HepG2 (cell line): ENCODE measurements around the gene GPM6B.

Experiments
- AHR ChIP-seq: IDR thresholded peaks from 2 replicates; pipeline ENCODE4 v1.6.1; 2018; ENCODE audit warnings: missing genetic modification reagents, missing compliant biosample characterization
- ASH2L ChIP-seq: fragments of 300-600, 200-600 bp; sonication (generic); IDR thresholded peaks from 2 replicates; pipeline ENCODE4 v1.7.0; 2017; ENCODE audit warnings: low read depth, mild to moderate bottlenecking, moderate library complexity, mixed read lengths, low read length; ENCODE audit not compliant: insufficient read length
- CHD4 ChIP-seq: fragments of 200-600 bp; sonication (generic); IDR thresholded peaks from 2 replicates; pipeline ENCODE4 v1.7.0; 2017; ENCODE audit warnings: mild to moderate bottlenecking, low read length, borderline replicate concordance
- FOXJ3 ChIP-seq: sonication (generic); formaldehyde crosslinking; IDR thresholded peaks from 2 replicates; pipeline ENCODE4 v1.4.0; 2020; ENCODE audit warnings: missing genetic modification reagents, mild to moderate bottlenecking, borderline replicate concordance
- MIER3 ChIP-seq: IDR thresholded peaks from 2 replicates; pipeline ENCODE4 v1.6.1; 2016; ENCODE audit warnings: missing compliant biosample characterization, borderline replicate concordance
- POLR2A ChIP-seq, 2 experiments: IDR thresholded peaks; 2 replicates each; pipeline ENCODE4 v1.6.1; 2011; ENCODE audit warnings: low read depth in 2 of 2, low read length in 2 of 2, mild to moderate bottlenecking in 1 of 2, moderate library complexity in 1 of 2; ENCODE audit not compliant: insufficient read depth in 1 of 2
- WIZ ChIP-seq: sonication (generic); formaldehyde crosslinking; IDR thresholded peaks from 2 replicates; pipeline ENCODE4 v1.5.1; 2020; ENCODE audit warnings: mild to moderate bottlenecking, missing genetic modification reagents
- YY1 ChIP-seq: IDR thresholded peaks from 2 replicates; pipeline ENCODE4 v1.6.1; 2011; ENCODE audit warnings: low read length, low read depth, moderate library complexity, mild to moderate bottlenecking; ENCODE audit not compliant: insufficient read depth, insufficient replicate concordance
- ZNF484 ChIP-seq: sonication (generic); formaldehyde crosslinking; IDR thresholded peaks from 2 replicates; pipeline ENCODE4 v1.5.1; 2020; ENCODE audit warnings: mild to moderate bottlenecking, low read depth, missing genetic modification reagents, borderline replicate concordance
- TF ChIP-seq, protein P1 (sequence below): IDR thresholded peaks from 2 replicates; pipeline ENCODE4 v1.6.1; 2016; ENCODE audit warnings: low read depth, control low read depth
- TF ChIP-seq, protein P2 (sequence below), 2 experiments: IDR thresholded peaks; 2 replicates each; pipeline ENCODE4 v1.6.1; 2011 to 2012; ENCODE audit warnings: low read length in 2 of 2, borderline replicate concordance in 1 of 2, low read depth in 1 of 2, mild to moderate bottlenecking in 1 of 2, moderate library complexity in 1 of 2

DNA sequence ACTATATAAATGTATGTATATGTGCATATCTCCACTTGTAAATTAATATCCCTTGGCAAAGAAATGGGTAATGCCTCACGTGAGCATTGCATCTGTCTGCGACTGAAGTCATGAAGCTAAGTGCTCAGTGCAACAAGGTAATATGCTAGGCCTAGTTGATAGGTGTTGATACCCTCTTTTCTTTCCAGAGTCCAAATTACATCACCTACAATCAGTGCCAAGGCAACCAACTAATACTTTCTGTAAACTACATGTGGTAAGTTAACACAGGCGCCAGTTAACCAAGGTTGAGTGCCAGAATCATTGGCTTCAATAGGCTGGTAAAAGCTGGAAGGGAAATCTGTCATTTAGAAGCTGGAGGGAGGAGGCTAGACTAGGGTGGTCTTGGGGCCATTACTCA is 41.1 kb downstream of the GPM6B start:
- TF ChIP-seq CHD4 (no peak), WIZ (CRISPR knock-in tag) (no peak), MIER3 (CRISPR knock-in tag) (no peak), AHR (CRISPR knock-in tag) (no peak), POLR2A (IDR thresholded peaks at IDR 0.05; ENCODE audit: insufficient read depth in 1 of 2, low read depth in 2 of 2, low read length in 2 of 2) (no peak), FOXJ3 (no peak), ASH2L (no peak), YY1 (no peak), ZNF484 (CRISPR knock-in tag) (no peak)
- TF ChIP-seq, protein P1, sequence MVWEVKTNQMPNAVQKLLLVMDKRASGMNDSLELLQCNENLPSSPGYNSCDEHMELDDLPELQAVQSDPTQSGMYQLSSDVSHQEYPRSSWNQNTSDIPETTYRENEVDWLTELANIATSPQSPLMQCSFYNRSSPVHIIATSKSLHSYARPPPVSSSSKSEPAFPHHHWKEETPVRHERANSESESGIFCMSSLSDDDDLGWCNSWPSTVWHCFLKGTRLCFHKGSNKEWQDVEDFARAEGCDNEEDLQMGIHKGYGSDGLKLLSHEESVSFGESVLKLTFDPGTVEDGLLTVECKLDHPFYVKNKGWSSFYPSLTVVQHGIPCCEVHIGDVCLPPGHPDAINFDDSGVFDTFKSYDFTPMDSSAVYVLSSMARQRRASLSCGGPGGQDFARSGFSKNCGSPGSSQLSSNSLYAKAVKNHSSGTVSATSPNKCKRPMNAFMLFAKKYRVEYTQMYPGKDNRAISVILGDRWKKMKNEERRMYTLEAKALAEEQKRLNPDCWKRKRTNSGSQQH (CRISPR knock-in tag): no peak
- TF ChIP-seq, protein P2, sequence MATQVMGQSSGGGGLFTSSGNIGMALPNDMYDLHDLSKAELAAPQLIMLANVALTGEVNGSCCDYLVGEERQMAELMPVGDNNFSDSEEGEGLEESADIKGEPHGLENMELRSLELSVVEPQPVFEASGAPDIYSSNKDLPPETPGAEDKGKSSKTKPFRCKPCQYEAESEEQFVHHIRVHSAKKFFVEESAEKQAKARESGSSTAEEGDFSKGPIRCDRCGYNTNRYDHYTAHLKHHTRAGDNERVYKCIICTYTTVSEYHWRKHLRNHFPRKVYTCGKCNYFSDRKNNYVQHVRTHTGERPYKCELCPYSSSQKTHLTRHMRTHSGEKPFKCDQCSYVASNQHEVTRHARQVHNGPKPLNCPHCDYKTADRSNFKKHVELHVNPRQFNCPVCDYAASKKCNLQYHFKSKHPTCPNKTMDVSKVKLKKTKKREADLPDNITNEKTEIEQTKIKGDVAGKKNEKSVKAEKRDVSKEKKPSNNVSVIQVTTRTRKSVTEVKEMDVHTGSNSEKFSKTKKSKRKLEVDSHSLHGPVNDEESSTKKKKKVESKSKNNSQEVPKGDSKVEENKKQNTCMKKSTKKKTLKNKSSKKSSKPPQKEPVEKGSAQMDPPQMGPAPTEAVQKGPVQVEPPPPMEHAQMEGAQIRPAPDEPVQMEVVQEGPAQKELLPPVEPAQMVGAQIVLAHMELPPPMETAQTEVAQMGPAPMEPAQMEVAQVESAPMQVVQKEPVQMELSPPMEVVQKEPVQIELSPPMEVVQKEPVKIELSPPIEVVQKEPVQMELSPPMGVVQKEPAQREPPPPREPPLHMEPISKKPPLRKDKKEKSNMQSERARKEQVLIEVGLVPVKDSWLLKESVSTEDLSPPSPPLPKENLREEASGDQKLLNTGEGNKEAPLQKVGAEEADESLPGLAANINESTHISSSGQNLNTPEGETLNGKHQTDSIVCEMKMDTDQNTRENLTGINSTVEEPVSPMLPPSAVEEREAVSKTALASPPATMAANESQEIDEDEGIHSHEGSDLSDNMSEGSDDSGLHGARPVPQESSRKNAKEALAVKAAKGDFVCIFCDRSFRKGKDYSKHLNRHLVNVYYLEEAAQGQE (IDR thresholded peaks at IDR 0.05; ENCODE audit: borderline replicate concordance in 1 of 2, low read depth in 1 of 2, low read length in 2 of 2): no peak
